Ovary (tissue), 3 donors: Measurements from ENCODE around the gene STAMBPL1.

ENCODE experiments used
- CTCF ChIP-seq, 3 donors: fragments of 450-650 bp in 2 of 3; fragments of 200-600 bp in 1 of 3; IDR thresholded peaks; one replicate each; pipeline versions ENCODE4 v1.5.1 to v1.8.0; 2016 to 2022; ENCODE audit warnings: antibody characterized with exemption in 3 of 3, mild to moderate bottlenecking in 1 of 3
- POLR2A ChIP-seq: fragments of 450-650 bp; IDR thresholded peaks from one replicate; pipeline ENCODE4 v1.6.1; 2017; ENCODE audit warnings: antibody characterized with exemption, mild to moderate bottlenecking, moderate library complexity
- donor health status: DM: no; HTN: no; CAD: no.

DNA sequence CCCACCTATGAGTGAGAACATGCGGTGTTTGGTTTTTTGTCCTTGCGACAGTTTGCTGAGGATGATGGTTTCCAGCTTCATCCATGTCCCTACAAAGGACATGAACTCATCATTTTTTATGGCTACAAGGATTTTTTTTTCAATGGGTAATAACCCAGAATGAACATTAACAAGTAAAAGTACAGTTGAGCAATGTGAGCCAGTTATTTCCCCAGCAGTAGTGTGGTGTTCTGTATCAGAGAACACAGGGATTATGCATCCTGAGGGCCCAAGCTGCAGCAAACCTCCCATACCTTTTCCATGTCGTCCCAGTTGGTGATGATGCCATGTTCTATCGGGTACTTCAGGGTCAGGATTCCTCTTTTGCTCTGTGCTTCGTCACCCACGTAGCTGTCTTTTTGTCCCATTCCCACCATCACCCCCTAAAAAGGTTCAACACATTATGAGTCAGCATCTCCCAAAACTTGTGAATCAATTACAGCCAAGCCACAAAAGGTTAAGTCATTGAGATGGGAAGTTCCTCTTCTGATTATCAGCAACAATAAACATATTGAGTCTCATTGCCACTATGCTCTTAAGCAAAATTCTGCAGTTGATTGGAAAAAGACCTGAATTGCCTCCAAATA, 67.0 kb downstream of the STAMBPL1 start:
- TF ChIP-seq POLR2A = no peak
- TF ChIP-seq CTCF (IDR thresholded peaks at IDR 0.05) = no peak
